Endothelial cell of umbilical vein (primary cell): ENCODE results near the gene ABTB2. TPM values are rescaled to one million over a fixed set of nuclear protein-coding genes. Genes with fewer than 3 reads are reported as not detected.

Source experiments
- BruUV-seq: library from RNA; stranded (reverse); fragments of 400-500 nt; replicated peaks from 2 replicates; lab custom pipeline; 2021; lab: Mats Ljungman, UMichigan
- CTCF ChIA-PET: fragments of 300-600, 350-600 bp; sonication (Branson Sonifier 250); formaldehyde crosslinking; loops from one replicate; lab custom pipeline; 2021; ENCODE audit warnings: antibody characterized with exemption, inconsistent platforms; lab: Charles Lee
- POLR2A ChIA-PET: fragments of 300-600, 350-600 bp; sonication (Branson Sonifier 250); formaldehyde crosslinking; loops from one replicate; lab custom pipeline; 2021; ENCODE audit warnings: antibody characterized with exemption, inconsistent platforms; lab: Charles Lee
- DNase-seq: peaks from one replicate; pipeline ENCODE4 v3.0.0-alpha.2; 2011; ENCODE audit warnings: low read depth, low spot score
- FAIRE-seq: peaks from 2 replicates; lab custom pipeline; 2011; peaks lifted over from hg19 to GRCh38; lab: Jason Lieb, UNC
- H2AFZ ChIP-seq: 2 replicates; pipeline ENCODE4 v1.6.0; 2012; ENCODE audit warnings: low read depth, low read length, control low read depth, inconsistent platforms
- H3K27ac ChIP-seq: 2 replicates; pipeline ENCODE4 v1.5.1; 2011; ENCODE audit warnings: low read depth, mild to moderate bottlenecking, control low read depth, low read length, moderate library complexity; ENCODE audit not compliant: insufficient read depth
- H3K27me3 ChIP-seq, 2 experiments: 2 replicates each; pipeline versions ENCODE4 v1.6.0 to v1.6.1; 2011; ENCODE audit warnings: low read length in 2 of 2, mixed read lengths in 1 of 2; ENCODE audit not compliant: control insufficient read depth in 2 of 2, insufficient read depth in 2 of 2
- H3K36me3 ChIP-seq, 2 experiments: 2 replicates in 1 of 2; 3 replicates in 1 of 2; pipeline ENCODE4 v1.5.1; 2011; ENCODE audit warnings: low read length in 2 of 2, mild to moderate bottlenecking in 1 of 2, moderate library complexity in 1 of 2; ENCODE audit not compliant: control insufficient read depth in 2 of 2, insufficient read depth in 2 of 2; ENCODE audit errors: extremely low read depth in 1 of 2
- H3K4me1 ChIP-seq: 3 replicates; pipeline ENCODE4 v1.5.1; 2011; ENCODE audit warnings: mild to moderate bottlenecking, low read length; ENCODE audit not compliant: control insufficient read depth, insufficient read depth; ENCODE audit errors: extremely low read depth
- H3K4me2 ChIP-seq: 2 replicates; pipeline ENCODE4 v1.6.1; 2011; ENCODE audit warnings: low read length, control low read depth, mixed read lengths; ENCODE audit not compliant: insufficient read depth
- H3K4me3 ChIP-seq, 3 experiments: fragments of 200-600 bp in 1 of 3; sonication (generic), shearing (Covaris generic) in 1 of 3; replicated peaks in 1 of 3; 2 replicates each; pipeline ENCODE4 v1.5.1; 2011 to 2016; ENCODE audit warnings: control low read depth in 3 of 3, low read length in 3 of 3, mild to moderate bottlenecking in 2 of 3, inconsistent platforms in 1 of 3, low read depth in 1 of 3, moderate library complexity in 1 of 3; ENCODE audit not compliant: insufficient read depth in 1 of 3
- H3K79me2 ChIP-seq: 2 replicates; pipeline ENCODE4 v1.6.0; 2012; ENCODE audit warnings: low read length, inconsistent platforms; ENCODE audit not compliant: control insufficient read depth, insufficient read depth
- H3K9ac ChIP-seq: replicated peaks from 2 replicates; pipeline ENCODE3; 2011; ENCODE audit warnings: low read length, control low read depth; ENCODE audit not compliant: insufficient read depth; ENCODE audit errors: extremely low read depth
- H3K9me1 ChIP-seq: replicated peaks from 3 replicates; pipeline ENCODE4 v1.6.0; 2011; ENCODE audit warnings: mild to moderate bottlenecking, low read length; ENCODE audit not compliant: control insufficient read depth, insufficient read depth; ENCODE audit errors: extremely low read depth
- H3K9me3 ChIP-seq: replicated peaks from 2 replicates; pipeline ENCODE4 v1.5.1; 2012; ENCODE audit warnings: low read length, inconsistent platforms; ENCODE audit not compliant: control insufficient read depth, insufficient read depth
- H4K20me1 ChIP-seq: replicated peaks from 2 replicates; pipeline ENCODE3; 2011; ENCODE audit warnings: mild to moderate bottlenecking, low read length; ENCODE audit not compliant: control insufficient read depth, insufficient read depth; ENCODE audit errors: extremely low read depth
- EZH2 ChIP-seq: IDR thresholded peaks from 2 replicates; pipeline ENCODE4 v1.6.1; 2012; ENCODE audit warnings: borderline replicate concordance, low read depth, mild to moderate bottlenecking, moderate library complexity, low read length, inconsistent platforms; ENCODE audit not compliant: severe bottlenecking
- FOS ChIP-seq: IDR thresholded peaks from 2 replicates; pipeline ENCODE4 v1.6.1; 2011; ENCODE audit warnings: mild to moderate bottlenecking, low read length, moderate library complexity, borderline replicate concordance; ENCODE audit not compliant: insufficient read depth
- GATA2 ChIP-seq: IDR thresholded peaks from 2 replicates; pipeline ENCODE4 v1.7.0; 2011; ENCODE audit warnings: low read depth, mild to moderate bottlenecking, moderate library complexity, mixed read lengths, low read length; ENCODE audit not compliant: insufficient read length, insufficient read depth
- JUN ChIP-seq: IDR thresholded peaks from 2 replicates; pipeline ENCODE4 v1.6.1; 2011; ENCODE audit warnings: borderline replicate concordance, low read depth; ENCODE audit not compliant: insufficient read length, insufficient read depth
- MYC ChIP-seq: IDR thresholded peaks from one replicate; pipeline ENCODE4 v1.6.1; 2011; ENCODE audit warnings: mild to moderate bottlenecking, low read depth, low read length
- POLR2A ChIP-seq: IDR thresholded peaks from 2 replicates; pipeline ENCODE4 v1.6.1; 2012; ENCODE audit warnings: low read depth, mild to moderate bottlenecking, control low read depth, low read length
- POLR2AphosphoS5 ChIP-seq: IDR thresholded peaks from 2 replicates; pipeline ENCODE4 v1.6.1; 2012; ENCODE audit warnings: low read depth, mild to moderate bottlenecking, control low read depth, low read length, moderate library complexity; ENCODE audit not compliant: insufficient read depth
- dilution Hi-C: fragments of 300-500 bp; cut with MboI; formaldehyde crosslinking; loops from one replicate; pipeline ENCODE4 v1.15.0; 2019; ENCODE audit warnings: low sequenced_read_pairs; ENCODE audit not compliant: extremely low pct_ligation_motif_present
- intact Hi-C: fragments of 100-400 bp; cut with micrococcal nuclease; formaldehyde crosslinking; loops from one replicate; pipeline ENCODE4 v1.10.0; 2022
- polyA plus RNA-seq, 4 experiments: library from polyadenylated mRNA; depleted of rRNA in 3 of 4; stranded (reverse) in 3 of 4; unstranded in 1 of 4; fragments of >200 nt; gene quantifications; 2 replicates each; pipeline versions ENCODE4 v1.2.1 to v1.2.3, GENCODE V29; 2011 to 2012; ENCODE audit warnings: missing spikeins in 1 of 4
- total RNA-seq: library from RNA; stranded (reverse); gene quantifications from 2 replicates; pipeline ENCODE4 v1.2.3, GENCODE V29; 2021
- TF ChIP-seq, protein P1 (sequence below), 2 donors: IDR thresholded peaks; 1 replicate in 1 of 2; 2 replicates in 1 of 2; pipeline ENCODE4 v1.5.1; 2011; ENCODE audit warnings: low read length in 2 of 2, mild to moderate bottlenecking in 2 of 2, moderate library complexity in 2 of 2, control low read depth in 1 of 2, inconsistent platforms in 1 of 2, low read depth in 1 of 2; ENCODE audit not compliant: insufficient read depth in 1 of 2; ENCODE audit errors: extremely low read depth in 1 of 2
- TF ChIP-seq, protein P2 (sequence below): IDR thresholded peaks from 2 replicates; pipeline ENCODE4 v1.6.1; 2011; ENCODE audit not compliant: insufficient read depth, insufficient read length

ABTB2 gene
- total and polyA plus RNA-seq, 2 donors (not counting 3 experiments of a cell fraction or from before 2014, with no cell fraction given), result 0.11 to 0.14 TPM

DNA sequence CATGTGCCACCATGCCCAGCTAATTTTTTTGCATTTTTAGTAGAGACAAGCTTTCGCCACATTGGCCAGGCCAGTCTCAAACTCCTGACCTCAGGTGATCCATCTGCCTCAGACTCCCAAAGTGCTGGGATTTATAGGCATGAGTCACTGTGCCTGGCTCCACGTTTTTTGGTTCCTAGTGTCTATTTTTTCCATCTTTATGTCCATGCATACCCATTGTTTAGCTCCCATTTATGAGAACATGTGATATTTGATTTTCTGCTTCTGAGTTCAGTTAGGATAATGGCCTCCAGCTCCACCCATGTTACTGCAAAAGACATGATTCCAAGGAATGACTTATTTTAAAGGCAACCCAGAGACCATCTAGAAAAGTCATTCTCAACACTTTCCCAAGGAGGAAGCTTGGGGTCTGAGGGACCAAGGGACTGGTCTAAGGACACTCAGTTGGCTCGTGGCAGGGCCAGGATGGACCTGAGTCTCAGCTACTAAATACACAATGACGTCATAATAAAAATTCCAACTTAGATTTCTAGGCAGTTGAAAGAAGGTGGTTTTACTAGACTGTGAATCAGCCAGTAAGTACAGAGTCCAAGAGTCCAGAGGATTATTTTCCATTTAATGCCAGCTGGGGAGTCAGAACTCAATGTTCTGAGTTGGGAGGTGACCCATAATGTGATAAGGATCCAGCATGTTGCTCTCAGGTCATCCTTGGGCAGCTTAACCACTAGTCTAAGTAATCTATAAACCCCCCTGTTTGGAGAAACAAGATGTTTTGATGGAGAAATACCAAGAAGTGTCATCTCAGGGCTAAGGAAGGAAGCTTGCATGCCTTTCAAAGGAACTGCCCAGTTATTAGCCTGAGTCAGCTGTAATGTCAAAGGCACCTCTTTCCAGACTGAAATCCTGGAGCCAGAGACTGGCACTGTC is 39.4 kb downstream of the ABTB2 start:
- Histone ChIP-seq H3K36me3 (no peaks in the 10 kb centered on the region), H3K4me3 (no peak overlapping the region), H3K4me2 (no peak overlapping the region), H3K79me2 (no peaks in the 10 kb centered on the region), H3K9me3 (no peaks in the 10 kb centered on the region), H3K9me1 (no peaks in the 10 kb centered on the region), H2AFZ (no peak overlapping the region), H3K9ac (no peak overlapping the region), H3K27ac (no peak overlapping the region), H3K4me1 (no peaks in the 10 kb centered on the region), H4K20me1 (no peaks in the 10 kb centered on the region), H3K27me3 (no peaks in the 10 kb centered on the region)
- FAIRE-seq, result no peak
- BruUV-seq, result no TSS peak
- no peak for TF ChIP-seq POLR2AphosphoS5
- ChIA-PET CTCF (interaction anchor here (0.6 to 1.5 kb wide), 4 partner anchors 8 to 144 kb away, joined by 3 read pairs; no protein-coding TSS in a partner anchor), POLR2A (no interaction called here)
- dilution Hi-C loops (no loop called here), intact Hi-C loops (no loop called here)
- DNase-seq, result no peak

DNA sequence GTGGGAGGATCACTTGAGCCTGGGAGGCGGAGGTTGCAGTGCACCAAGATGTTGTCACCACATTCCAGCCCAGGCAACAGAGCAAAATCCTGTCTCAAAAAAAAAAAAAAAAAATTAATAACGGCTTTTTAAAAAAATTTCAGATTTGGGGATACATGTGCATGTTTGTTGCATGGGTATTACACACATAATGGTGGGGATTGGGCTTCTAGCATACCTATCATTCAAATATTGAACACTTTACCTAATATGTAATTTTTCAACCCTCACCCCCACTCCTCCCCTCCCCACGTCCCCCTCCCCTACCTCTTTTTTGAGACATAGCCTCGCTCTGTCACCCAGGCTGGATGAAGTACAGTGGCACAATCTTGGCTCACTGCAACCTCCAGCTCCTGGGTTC is 40.1 kb downstream of the ABTB2 start:
- Histone ChIP-seq H3K4me1 (no peaks in the 10 kb centered on the region), H3K27me3 (no peaks in the 10 kb centered on the region), H4K20me1 (no peaks in the 10 kb centered on the region), H3K4me2 (no peak overlapping the region), H3K9me1 (no peaks in the 10 kb centered on the region), H3K79me2 (no peaks in the 10 kb centered on the region), H3K4me3 (no peak overlapping the region), H3K9me3 (no peaks in the 10 kb centered on the region), H3K27ac (no peak overlapping the region), H2AFZ (no peak overlapping the region), H3K9ac (no peak overlapping the region), H3K36me3 (no peaks in the 10 kb centered on the region)
- FAIRE-seq (no peak), DNase-seq (no peak)
- dilution Hi-C loops (no loop called here), intact Hi-C loops (no loop called here)
- no peak for TF ChIP-seq POLR2AphosphoS5
- TF ChIP-seq, protein P1, sequence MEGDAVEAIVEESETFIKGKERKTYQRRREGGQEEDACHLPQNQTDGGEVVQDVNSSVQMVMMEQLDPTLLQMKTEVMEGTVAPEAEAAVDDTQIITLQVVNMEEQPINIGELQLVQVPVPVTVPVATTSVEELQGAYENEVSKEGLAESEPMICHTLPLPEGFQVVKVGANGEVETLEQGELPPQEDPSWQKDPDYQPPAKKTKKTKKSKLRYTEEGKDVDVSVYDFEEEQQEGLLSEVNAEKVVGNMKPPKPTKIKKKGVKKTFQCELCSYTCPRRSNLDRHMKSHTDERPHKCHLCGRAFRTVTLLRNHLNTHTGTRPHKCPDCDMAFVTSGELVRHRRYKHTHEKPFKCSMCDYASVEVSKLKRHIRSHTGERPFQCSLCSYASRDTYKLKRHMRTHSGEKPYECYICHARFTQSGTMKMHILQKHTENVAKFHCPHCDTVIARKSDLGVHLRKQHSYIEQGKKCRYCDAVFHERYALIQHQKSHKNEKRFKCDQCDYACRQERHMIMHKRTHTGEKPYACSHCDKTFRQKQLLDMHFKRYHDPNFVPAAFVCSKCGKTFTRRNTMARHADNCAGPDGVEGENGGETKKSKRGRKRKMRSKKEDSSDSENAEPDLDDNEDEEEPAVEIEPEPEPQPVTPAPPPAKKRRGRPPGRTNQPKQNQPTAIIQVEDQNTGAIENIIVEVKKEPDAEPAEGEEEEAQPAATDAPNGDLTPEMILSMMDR (IDR thresholded peaks at IDR 0.05; ENCODE audit: extremely low read depth in 1 of 2, insufficient read depth in 1 of 2, low read depth in 1 of 2, low read length in 2 of 2), result no peak
- no peak for TF ChIP-seq EZH2
- TF ChIP-seq GATA2, result no peak
- TF ChIP-seq, protein P2, sequence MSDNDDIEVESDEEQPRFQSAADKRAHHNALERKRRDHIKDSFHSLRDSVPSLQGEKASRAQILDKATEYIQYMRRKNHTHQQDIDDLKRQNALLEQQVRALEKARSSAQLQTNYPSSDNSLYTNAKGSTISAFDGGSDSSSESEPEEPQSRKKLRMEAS, result no peak
- no peak for TF ChIP-seq MYC
- TF ChIP-seq JUN, result no peak
- TF ChIP-seq FOS, result no peak
- no peak for TF ChIP-seq POLR2A
- no TSS peak for BruUV-seq
- ChIA-PET CTCF (interaction anchor here (0.6 to 1.5 kb wide), 3 partner anchors 16 to 771 kb away, joined by 3 read pairs; no protein-coding TSS in a partner anchor), POLR2A (no interaction called here)
